B cell (primary cell): ENCODE data around the gene CTNNBL1. TPM values are rescaled to one million over a fixed set of nuclear protein-coding genes. Genes with fewer than 3 reads are reported as not detected.

Experiments used
- ATAC-seq: fragments of 200-7000 bp; cut with Tn5 transposase; one replicate; pipeline ENCODE4 v1.10.0; 2021; ENCODE audit warnings: low read depth, mild to moderate bottlenecking, moderate number of reproducible peaks, moderate library complexity
- CTCF ChIA-PET: fragments of 350-600 bp; sonication (Branson Sonifier 250); formaldehyde crosslinking; loops from one replicate; lab custom pipeline; 2021; ENCODE audit warnings: antibody characterized with exemption, inconsistent platforms; lab: Charles Lee
- POLR2A ChIA-PET: fragments of 350-600 bp; sonication (Branson Sonifier 250); formaldehyde crosslinking; loops from one replicate; lab custom pipeline; 2021; ENCODE audit warnings: antibody characterized with exemption; lab: Charles Lee
- DNase-seq: peaks from one replicate; pipeline ENCODE4 v3.0.0; 2013
- H2AFZ ChIP-seq: 2 replicates; pipeline ENCODE4 v1.6.1; 2012; ENCODE audit warnings: mild to moderate bottlenecking, low read depth, low read length; ENCODE audit not compliant: insufficient read depth, poor library complexity, severe bottlenecking
- H3K27ac ChIP-seq, 2 donors: 1 replicate in 1 of 2; 2 replicates in 1 of 2; pipeline ENCODE4 v1.5.1; 2012 to 2013; ENCODE audit warnings: low read length in 2 of 2, mild to moderate bottlenecking in 2 of 2, moderate library complexity in 1 of 2
- H3K27me3 ChIP-seq, 4 experiments: fragments of 200-600 bp in 1 of 4; sonication (generic) in 1 of 4; replicated peaks in 1 of 4; 1 replicate in 2 of 4; 2 replicates in 2 of 4; pipeline versions ENCODE4 v1.6.1 to v1.7.0; 2013 to 2016; ENCODE audit warnings: low read length in 3 of 4, mild to moderate bottlenecking in 2 of 4, mixed read lengths in 1 of 4, moderate library complexity in 1 of 4; ENCODE audit not compliant: insufficient read depth in 4 of 4, control insufficient read depth in 3 of 4; ENCODE audit errors: control extremely low read depth in 1 of 4
- H3K36me3 ChIP-seq, 2 experiments: replicated peaks in 1 of 2; 1 replicate in 1 of 2; 2 replicates in 1 of 2; pipeline versions ENCODE4 v1.6.1 to v1.7.1; 2013; ENCODE audit warnings: low read length in 1 of 2; ENCODE audit not compliant: insufficient read depth in 2 of 2, control insufficient read depth in 1 of 2; ENCODE audit errors: control extremely low read depth in 1 of 2, extremely low read depth in 1 of 2
- H3K4me1 ChIP-seq, 2 donors: fragments of 200-600 bp in 1 of 2; sonication (generic) in 1 of 2; 1 replicate in 1 of 2; 2 replicates in 1 of 2; pipeline versions ENCODE4 v1.5.1 to v1.6.1; 2013 to 2017; ENCODE audit warnings: low read length in 2 of 2; ENCODE audit not compliant: control insufficient read depth in 2 of 2, insufficient read depth in 2 of 2
- H3K4me2 ChIP-seq: replicated peaks from 2 replicates; pipeline ENCODE3; 2012; ENCODE audit warnings: mild to moderate bottlenecking, low read depth, low read length; ENCODE audit not compliant: poor library complexity, severe bottlenecking
- H3K4me3 ChIP-seq, 5 experiments: fragments of 200-600 bp in 1 of 5; sonication (generic) in 1 of 5; 1 replicate in 3 of 5; 2 replicates in 2 of 5; pipeline versions ENCODE4 v1.5.1 to v1.7.0; 2011 to 2016; ENCODE audit warnings: low read length in 4 of 5, mild to moderate bottlenecking in 4 of 5, low read depth in 2 of 5, control low read depth in 1 of 5, moderate library complexity in 1 of 5; ENCODE audit not compliant: insufficient read depth in 1 of 5; ENCODE audit errors: control extremely low read depth in 1 of 5, extremely low read depth in 1 of 5
- H3K79me2 ChIP-seq: fragments of 200-600 bp; sonication (generic); one replicate; pipeline ENCODE4 v1.6.0; 2016; ENCODE audit warnings: low read length; ENCODE audit not compliant: control insufficient read depth, insufficient read depth
- H3K9ac ChIP-seq: fragments of 200-600 bp; sonication (generic); 2 replicates; pipeline ENCODE4 v1.6.1; 2017; ENCODE audit warnings: mild to moderate bottlenecking, low read length, moderate library complexity
- H3K9me3 ChIP-seq, 3 donors: one replicate each; pipeline versions ENCODE4 v1.6.1 to v1.7.1; 2013; ENCODE audit warnings: low read length in 2 of 3; ENCODE audit not compliant: control insufficient read depth in 2 of 3, insufficient read depth in 1 of 3; ENCODE audit errors: control extremely low read depth in 1 of 3
- H4K20me1 ChIP-seq: 2 replicates; pipeline ENCODE4 v1.6.0; 2012; ENCODE audit warnings: mild to moderate bottlenecking, low read length; ENCODE audit not compliant: insufficient read depth, control insufficient read depth, poor library complexity, severe bottlenecking
- H3K27ac Mint-ChIP-seq: one replicate; pipeline ENCODE4 v1.8.0; 2021; ENCODE audit warnings: mixed read lengths
- H3K27me3 Mint-ChIP-seq: one replicate; pipeline ENCODE4 v1.8.0; 2021; ENCODE audit warnings: mixed read lengths
- H3K4me1 Mint-ChIP-seq: one replicate; pipeline ENCODE4 v1.8.0; 2021; ENCODE audit warnings: mixed read lengths
- H3K4me3 Mint-ChIP-seq: one replicate; pipeline ENCODE4 v1.8.0; 2021; ENCODE audit warnings: mixed read lengths
- H3K9me3 Mint-ChIP-seq: one replicate; pipeline ENCODE4 v1.8.0; 2022; ENCODE audit warnings: mixed read lengths; ENCODE audit not compliant: insufficient read depth
- EZH2 ChIP-seq: IDR thresholded peaks from 2 replicates; pipeline ENCODE4 v1.6.1; 2012; ENCODE audit warnings: borderline replicate concordance, low read depth, mild to moderate bottlenecking, moderate library complexity, low read length; ENCODE audit not compliant: insufficient read depth, poor library complexity, severe bottlenecking
- WGBS: methylation state at CpG from one replicate; pipeline ENCODE4 v1.1.5; 2013; ENCODE audit warnings: missing lambda C conversion rate; ENCODE audit not compliant: insufficient coverage; 5-methylcytosine and 5-hydroxymethylcytosine counted together
- intact Hi-C: fragments of 100-400 bp; cut with micrococcal nuclease; formaldehyde crosslinking; loops from one replicate; pipeline ENCODE4 v1.10.0; 2022
- polyA plus RNA-seq: library from polyadenylated mRNA; depleted of rRNA; stranded (reverse); fragments of >200 nt; gene quantifications from 2 replicates; pipeline ENCODE4 v1.2.3, GENCODE V29; 2012
- total RNA-seq, 2 donors: library from RNA; stranded (reverse); fragments of 120-200 nt in 1 of 2; gene quantifications; 1 replicate in 1 of 2; 2 replicates in 1 of 2; pipeline versions ENCODE4 v1.2.3 to v1.2.4, GENCODE V29; 2013 to 2022
- TF ChIP-seq, protein P1 (sequence below): fragments of 200-600 bp; IDR thresholded peaks from one replicate; pipeline ENCODE4 v1.8.0; 2022; ENCODE audit warnings: antibody characterized with exemption, mild to moderate bottlenecking

CTNNBL1 gene
- total and polyA plus RNA-seq, 2 donors (not counting 1 experiment from before 2014, with no cell fraction given), result 25.3 to 64.7 TPM

DNA sequence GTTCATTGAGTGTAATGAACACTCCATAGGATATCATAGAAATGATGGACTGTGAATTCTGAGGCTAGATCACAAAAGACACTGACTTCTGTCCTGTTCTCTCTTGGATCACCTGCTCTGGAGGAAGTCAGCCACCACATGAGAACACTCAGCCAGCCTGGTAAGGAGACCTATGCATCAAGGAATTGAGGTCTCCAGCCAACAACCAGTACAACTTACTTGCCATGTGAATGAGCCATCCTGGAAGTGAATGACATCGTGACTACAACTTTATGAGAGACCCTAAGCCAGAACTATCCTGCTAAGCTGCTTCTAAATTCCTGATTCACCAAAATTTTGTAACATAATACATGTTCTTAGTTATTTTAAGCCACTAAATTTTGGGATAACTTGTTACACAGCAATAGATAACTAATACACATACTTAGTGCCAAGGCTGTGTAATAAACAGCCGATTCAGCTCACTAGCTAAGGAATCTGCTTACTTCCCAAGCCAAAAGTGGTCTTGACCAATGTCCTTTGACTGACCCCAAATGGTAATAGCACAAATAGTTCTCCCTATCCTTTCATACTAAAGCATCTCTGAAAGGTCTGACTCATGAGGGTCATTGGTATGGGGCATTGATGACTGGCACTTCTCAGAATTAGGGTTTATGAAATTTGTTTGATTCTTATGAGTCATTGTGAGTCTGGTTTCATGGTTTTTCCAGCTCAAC is 6.9 kb upstream of the CTNNBL1 start:
- Histone ChIP-seq H3K4me3 (no peak overlapping the region), H4K20me1 (no peaks in the 10 kb centered on the region), H3K9me3 (no peaks in the 10 kb centered on the region), H3K9ac (no peak overlapping the region), H3K27me3 (peaks cover 0 to 19% (median 8%) of the 10 kb centered on the region in 4 experiments), H3K36me3 (no peaks in the 10 kb centered on the region), H2AFZ (no peak overlapping the region), H3K4me1 (no peaks in the 10 kb centered on the region), H3K27ac (no peak overlapping the region), H3K4me2 (no peak overlapping the region), H3K79me2 (no peaks in the 10 kb centered on the region)
- POLR2A ChIA-PET, result no interaction called here
- intact Hi-C loops, result no loop called here
- 100% methylated on average over 1 of the region's 2 CpGs for WGBS
- DNase-seq (no peak), ATAC-seq (no peak)
- H3K4me1 Mint-ChIP-seq, result no peaks in the 10 kb centered on the region
- peaks cover 33% of the 10 kb centered on the region for H3K27me3 Mint-ChIP-seq
- no peak overlapping the region for H3K4me3 Mint-ChIP-seq
- TF ChIP-seq, protein P1, sequence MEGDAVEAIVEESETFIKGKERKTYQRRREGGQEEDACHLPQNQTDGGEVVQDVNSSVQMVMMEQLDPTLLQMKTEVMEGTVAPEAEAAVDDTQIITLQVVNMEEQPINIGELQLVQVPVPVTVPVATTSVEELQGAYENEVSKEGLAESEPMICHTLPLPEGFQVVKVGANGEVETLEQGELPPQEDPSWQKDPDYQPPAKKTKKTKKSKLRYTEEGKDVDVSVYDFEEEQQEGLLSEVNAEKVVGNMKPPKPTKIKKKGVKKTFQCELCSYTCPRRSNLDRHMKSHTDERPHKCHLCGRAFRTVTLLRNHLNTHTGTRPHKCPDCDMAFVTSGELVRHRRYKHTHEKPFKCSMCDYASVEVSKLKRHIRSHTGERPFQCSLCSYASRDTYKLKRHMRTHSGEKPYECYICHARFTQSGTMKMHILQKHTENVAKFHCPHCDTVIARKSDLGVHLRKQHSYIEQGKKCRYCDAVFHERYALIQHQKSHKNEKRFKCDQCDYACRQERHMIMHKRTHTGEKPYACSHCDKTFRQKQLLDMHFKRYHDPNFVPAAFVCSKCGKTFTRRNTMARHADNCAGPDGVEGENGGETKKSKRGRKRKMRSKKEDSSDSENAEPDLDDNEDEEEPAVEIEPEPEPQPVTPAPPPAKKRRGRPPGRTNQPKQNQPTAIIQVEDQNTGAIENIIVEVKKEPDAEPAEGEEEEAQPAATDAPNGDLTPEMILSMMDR, result no peak
- no peak for TF ChIP-seq EZH2
- no peaks in the 10 kb centered on the region for H3K9me3 Mint-ChIP-seq
- CTCF ChIA-PET, result no interaction called here
- no peak overlapping the region for H3K27ac Mint-ChIP-seq

DNA sequence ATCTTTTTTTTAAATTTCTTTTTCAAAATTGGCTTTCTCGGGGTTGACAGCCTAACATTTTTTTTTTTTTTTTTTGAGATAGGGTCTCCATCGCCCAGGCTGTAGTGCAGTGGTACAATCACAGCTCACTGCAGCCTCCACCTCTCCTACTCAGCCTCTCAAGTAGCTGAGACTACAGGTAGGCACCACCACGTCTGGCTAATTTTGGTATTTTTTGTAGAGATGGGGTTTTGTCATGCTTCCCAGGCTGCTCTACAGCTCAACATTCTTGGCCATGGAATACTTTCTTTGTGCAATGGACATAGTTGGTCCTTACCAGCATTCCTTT is 6.4 kb upstream of the CTNNBL1 start:
- Mint-ChIP-seq H3K4me3 (no peak overlapping the region), H3K9me3 (no peaks in the 10 kb centered on the region), H3K27me3 (peaks cover 30% of the 10 kb centered on the region), H3K4me1 (no peaks in the 10 kb centered on the region), H3K27ac (no peak overlapping the region)
- CTCF ChIA-PET, result no interaction called here
- no peak overlapping the region for H3K4me3 ChIP-seq
- no peaks in the 10 kb centered on the region for H3K9me3 ChIP-seq
- no peaks in the 10 kb centered on the region for H3K36me3 ChIP-seq
- WGBS, result no CpG with 5 or more reads among the region's 3 CpGs
- H4K20me1 ChIP-seq, result no peaks in the 10 kb centered on the region
- H3K4me1 ChIP-seq, result no peaks in the 10 kb centered on the region
- H3K79me2 ChIP-seq, result no peaks in the 10 kb centered on the region
- no peak for ATAC-seq
- no peak overlapping the region for H2AFZ ChIP-seq
- no peak for TF ChIP-seq EZH2
- TF ChIP-seq, protein P1, result no peak
- intact Hi-C loops, result no loop called here
- H3K4me2 ChIP-seq, result no peak overlapping the region
- DNase-seq, result no peak
- no peak overlapping the region for H3K27ac ChIP-seq
- no peak overlapping the region for H3K9ac ChIP-seq
- POLR2A ChIA-PET, result no interaction called here
- peaks cover 0 to 19% (median 8%) of the 10 kb centered on the region in 4 experiments for H3K27me3 ChIP-seq
